ENCODE measurements around the gene DCP1B. TPM values are rescaled to one million over a fixed set of nuclear protein-coding genes. Genes with fewer than 3 reads are reported as not detected.

Gene DCP1B
- total RNA-seq, 1 donor from 2014 or later: 23.3 TPM

DNA sequence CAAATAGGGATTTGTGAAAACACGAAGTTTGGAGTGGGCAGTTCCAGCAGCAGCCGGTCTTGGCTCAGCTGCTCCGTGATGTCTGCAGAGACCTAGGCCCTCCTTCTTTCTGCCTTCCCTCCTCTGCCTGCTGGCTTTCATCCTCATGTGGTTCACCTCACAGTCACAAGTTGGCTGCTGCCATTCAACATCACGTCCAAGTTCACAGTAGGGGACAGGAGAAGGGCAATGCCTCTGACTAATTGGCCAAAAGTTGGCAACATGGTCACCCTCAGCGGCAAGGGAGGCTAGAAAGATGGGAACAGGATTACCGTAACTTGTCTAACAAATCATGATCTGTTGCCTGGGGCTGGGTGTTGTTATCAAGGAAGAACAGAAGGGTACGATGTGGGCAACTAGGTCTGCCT is 78.0 kb downstream of the DCP1B start:
- H3K27ac ChIP-seq: no peak overlapping the region
- no peaks in the 10 kb centered on the region for H3K9me3 ChIP-seq
- DNase-seq (ENCODE audit: low spot score in 2 of 2): no peak
- peaks cover 7 to 28% of the 10 kb centered on the region in 2 donors for H3K4me1 ChIP-seq
- H3K27me3 ChIP-seq: no peaks in the 10 kb centered on the region
- H3K4me3 ChIP-seq: no peak overlapping the region
- no peaks in the 10 kb centered on the region for H3K36me3 ChIP-seq
- TF ChIP-seq, protein P1, sequence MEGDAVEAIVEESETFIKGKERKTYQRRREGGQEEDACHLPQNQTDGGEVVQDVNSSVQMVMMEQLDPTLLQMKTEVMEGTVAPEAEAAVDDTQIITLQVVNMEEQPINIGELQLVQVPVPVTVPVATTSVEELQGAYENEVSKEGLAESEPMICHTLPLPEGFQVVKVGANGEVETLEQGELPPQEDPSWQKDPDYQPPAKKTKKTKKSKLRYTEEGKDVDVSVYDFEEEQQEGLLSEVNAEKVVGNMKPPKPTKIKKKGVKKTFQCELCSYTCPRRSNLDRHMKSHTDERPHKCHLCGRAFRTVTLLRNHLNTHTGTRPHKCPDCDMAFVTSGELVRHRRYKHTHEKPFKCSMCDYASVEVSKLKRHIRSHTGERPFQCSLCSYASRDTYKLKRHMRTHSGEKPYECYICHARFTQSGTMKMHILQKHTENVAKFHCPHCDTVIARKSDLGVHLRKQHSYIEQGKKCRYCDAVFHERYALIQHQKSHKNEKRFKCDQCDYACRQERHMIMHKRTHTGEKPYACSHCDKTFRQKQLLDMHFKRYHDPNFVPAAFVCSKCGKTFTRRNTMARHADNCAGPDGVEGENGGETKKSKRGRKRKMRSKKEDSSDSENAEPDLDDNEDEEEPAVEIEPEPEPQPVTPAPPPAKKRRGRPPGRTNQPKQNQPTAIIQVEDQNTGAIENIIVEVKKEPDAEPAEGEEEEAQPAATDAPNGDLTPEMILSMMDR (IDR thresholded peaks at IDR 0.05): no peak
- intact Hi-C loops (cut with DNase I): no loop called here

DNA sequence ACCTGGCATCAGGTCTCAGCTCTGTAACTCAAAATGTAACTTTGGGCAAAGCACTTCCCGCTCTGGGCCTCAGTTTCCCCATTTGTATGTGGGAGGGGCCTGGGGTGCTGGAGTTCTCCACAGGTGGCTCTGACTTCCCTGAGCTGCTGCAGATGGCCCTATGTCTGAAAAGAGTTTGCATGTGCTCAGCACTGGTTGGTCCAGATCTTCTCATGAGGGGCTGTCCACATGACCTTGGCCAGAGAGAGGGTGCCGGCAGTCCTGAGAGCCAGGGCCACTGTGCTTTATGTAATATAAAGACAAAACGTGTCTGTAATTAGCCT is 78.6 kb downstream of the DCP1B start:
- no peak overlapping the region for H3K4me3 ChIP-seq
- intact Hi-C loops (cut with DNase I): no loop called here
- DNase-seq (ENCODE audit: low spot score in 2 of 2): peak in 1 of 2 donors; percentile 41
- no peak overlapping the region for H3K27ac ChIP-seq
- TF ChIP-seq, protein P1 (IDR thresholded peaks at IDR 0.05): no peak
- H3K4me1 ChIP-seq: peaks cover 7 to 28% of the 10 kb centered on the region in 2 donors
- no peaks in the 10 kb centered on the region for H3K27me3 ChIP-seq
- H3K9me3 ChIP-seq: no peaks in the 10 kb centered on the region
- no peaks in the 10 kb centered on the region for H3K36me3 ChIP-seq

DNA sequence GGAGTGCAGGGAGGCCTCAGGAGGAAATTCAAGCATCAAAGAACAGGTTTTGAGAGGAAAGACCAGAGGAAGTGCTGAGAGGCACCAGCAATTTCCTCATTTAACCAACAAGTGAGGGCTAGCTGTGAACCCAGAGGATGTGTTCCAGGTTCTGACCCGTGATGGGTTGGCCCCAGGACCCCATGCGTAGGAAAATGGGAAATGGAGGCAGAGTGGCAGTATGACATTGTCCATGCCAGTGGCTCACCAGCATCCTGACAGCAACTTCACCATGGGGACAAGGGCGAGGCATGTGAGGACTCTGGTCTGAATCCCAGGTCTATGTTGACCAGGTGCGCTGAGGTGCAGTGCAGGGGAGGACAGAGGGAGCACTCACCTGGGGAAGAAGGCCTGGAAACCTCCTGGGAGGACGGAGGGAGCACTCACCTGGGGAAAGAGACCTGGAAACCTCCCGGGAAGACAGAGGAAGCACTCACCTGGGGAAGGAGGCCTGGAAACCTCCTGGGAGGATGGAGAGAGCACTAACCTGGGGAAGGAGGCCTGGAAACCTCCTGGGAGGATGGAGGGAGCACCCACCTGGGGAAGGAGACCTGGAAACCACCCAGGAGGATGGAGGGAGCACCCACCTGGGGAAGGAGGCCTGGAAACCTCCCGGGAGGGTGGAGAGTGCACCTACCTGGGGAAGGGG is 79.1 kb downstream of the DCP1B start:
- intact Hi-C loops (cut with DNase I): no loop called here
- no peaks in the 10 kb centered on the region for H3K27me3 ChIP-seq
- no peak overlapping the region for H3K4me3 ChIP-seq
- H3K9me3 ChIP-seq: no peaks in the 10 kb centered on the region
- H3K4me1 ChIP-seq: peaks cover 7 to 28% of the 10 kb centered on the region in 2 donors
- no peaks in the 10 kb centered on the region for H3K36me3 ChIP-seq
- no peak for DNase-seq (ENCODE audit: low spot score in 2 of 2)
- H3K27ac ChIP-seq: no peak overlapping the region
- TF ChIP-seq, protein P1 (IDR thresholded peaks at IDR 0.05): no peak

DNA sequence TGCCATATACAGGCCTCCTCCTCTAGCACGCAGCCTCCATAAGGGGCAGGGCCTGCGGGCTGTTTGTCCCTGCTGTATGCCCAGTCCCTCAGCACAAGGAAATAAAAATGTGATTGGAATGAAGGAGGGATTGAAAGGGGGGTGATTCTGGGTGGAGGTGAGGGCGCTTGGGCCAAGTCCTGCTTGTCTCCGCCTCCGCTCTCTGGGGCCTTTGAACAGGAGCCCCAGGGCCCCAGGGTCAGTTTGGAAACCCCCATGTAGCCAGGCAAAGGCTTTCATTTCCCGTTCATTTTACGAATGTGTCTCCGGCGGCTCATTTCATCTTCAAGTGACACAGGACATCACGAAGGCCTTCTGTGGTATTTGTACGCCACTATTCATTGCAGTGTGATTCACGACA is 81.3 kb downstream of the DCP1B start:
- no peak for DNase-seq (ENCODE audit: low spot score in 2 of 2)
- no peaks in the 10 kb centered on the region for H3K9me3 ChIP-seq
- no peaks in the 10 kb centered on the region for H3K36me3 ChIP-seq
- H3K4me3 ChIP-seq: no peak overlapping the region
- H3K27me3 ChIP-seq: no peaks in the 10 kb centered on the region
- H3K27ac ChIP-seq: no peak overlapping the region
- intact Hi-C loops (cut with DNase I): no loop called here
- H3K4me1 ChIP-seq: peaks cover 7 to 26% of the 10 kb centered on the region in 2 donors
- TF ChIP-seq, protein P1 (IDR thresholded peaks at IDR 0.05): no peak

DNA sequence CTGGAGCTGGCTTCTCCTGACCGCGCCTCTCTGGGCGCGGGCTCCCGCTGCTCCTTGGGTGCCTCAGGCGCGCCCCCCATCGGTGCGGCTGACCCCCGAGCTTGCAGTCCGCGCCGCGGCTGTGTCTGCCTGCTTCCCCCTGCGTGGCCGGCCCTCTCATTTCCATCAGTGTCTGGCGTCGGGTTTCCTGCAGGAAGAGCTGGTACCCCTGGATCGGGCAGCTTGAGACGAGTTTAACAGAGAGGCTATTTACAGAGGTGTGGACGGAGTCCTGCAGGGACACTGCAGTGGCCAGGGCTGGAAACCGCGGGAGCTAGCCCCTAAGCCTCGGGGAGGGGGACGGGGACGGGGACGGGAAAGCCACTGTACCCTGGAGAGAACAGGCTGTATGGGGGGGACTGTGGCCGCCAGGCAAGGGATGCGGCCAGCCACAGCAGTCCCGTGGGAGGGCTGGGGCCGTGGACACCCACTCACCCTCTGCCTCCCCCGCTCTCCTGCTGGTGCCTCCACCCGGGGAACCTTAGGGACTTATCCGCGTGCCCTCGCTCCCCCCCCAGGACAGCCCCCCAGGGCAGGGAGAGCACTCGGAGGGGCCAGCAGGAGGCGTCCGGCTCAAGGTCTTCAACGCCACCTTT is 82.1 kb downstream of the DCP1B start:
- Histone ChIP-seq H3K36me3 (no peaks in the 10 kb centered on the region), H3K9me3 (no peaks in the 10 kb centered on the region), H3K27me3 (no peaks in the 10 kb centered on the region), H3K4me1 (peaks cover 7 to 24% of the 10 kb centered on the region in 2 donors), H3K27ac (no peak overlapping the region), H3K4me3 (no peak overlapping the region)
- TF ChIP-seq, protein P1 (IDR thresholded peaks at IDR 0.05): no peak
- intact Hi-C loops (cut with DNase I): no loop called here
- DNase-seq (ENCODE audit: low spot score in 2 of 2): no peak

All from ascending aorta (tissue), 2 donors.